ENCODE measurements around the gene TGFBR3L.

The TGFBR3L gene

GRCh38 chr19:7914598-7915045 lies at the start of gene TGFBR3L:
Gene TGFBR3L (plus strand): TSS chr19:7914830.
- no peak for DNase-seq

- DNase-seq, result peak in 1 of 2 donors; percentile 34
Measured at GRCh38 chr19:7865262-7865911, 49.2 kb upstream of the TGFBR3L start.

DNA sequence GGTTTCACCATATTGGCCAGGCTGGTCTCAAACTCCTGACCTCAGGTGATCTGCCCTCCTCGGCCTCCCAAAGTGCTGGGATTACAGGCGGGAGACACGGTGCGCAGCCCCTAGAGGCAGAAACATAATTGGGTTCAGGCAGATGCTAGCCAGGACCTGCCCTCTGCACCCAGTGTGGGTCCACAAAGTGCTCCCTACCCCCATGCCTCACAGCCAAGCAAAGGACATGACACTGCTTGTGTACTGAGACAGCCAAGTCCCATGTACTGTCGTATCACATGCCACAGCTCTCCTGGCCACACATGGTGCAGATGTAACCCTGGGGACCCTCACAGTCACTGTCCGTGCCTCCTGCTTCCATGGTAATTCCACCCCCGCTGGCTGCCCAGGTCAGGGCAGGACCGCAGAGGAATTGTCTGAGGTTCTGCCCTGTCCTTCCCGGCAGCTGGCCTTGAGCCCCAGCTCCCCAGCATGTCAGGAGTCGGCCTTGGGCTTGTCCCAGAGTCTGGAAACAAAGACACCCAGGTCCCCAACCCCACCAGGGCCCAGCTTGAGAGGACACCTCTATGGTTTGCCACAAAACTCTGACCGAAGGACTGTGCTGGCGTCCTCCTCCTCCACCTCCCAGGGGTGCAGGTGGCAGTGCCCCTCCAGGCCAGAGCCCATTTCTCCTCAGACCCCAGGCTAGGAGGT lies 48.1 kb upstream of the TGFBR3L start:
- DNase-seq, result no peak

DNA sequence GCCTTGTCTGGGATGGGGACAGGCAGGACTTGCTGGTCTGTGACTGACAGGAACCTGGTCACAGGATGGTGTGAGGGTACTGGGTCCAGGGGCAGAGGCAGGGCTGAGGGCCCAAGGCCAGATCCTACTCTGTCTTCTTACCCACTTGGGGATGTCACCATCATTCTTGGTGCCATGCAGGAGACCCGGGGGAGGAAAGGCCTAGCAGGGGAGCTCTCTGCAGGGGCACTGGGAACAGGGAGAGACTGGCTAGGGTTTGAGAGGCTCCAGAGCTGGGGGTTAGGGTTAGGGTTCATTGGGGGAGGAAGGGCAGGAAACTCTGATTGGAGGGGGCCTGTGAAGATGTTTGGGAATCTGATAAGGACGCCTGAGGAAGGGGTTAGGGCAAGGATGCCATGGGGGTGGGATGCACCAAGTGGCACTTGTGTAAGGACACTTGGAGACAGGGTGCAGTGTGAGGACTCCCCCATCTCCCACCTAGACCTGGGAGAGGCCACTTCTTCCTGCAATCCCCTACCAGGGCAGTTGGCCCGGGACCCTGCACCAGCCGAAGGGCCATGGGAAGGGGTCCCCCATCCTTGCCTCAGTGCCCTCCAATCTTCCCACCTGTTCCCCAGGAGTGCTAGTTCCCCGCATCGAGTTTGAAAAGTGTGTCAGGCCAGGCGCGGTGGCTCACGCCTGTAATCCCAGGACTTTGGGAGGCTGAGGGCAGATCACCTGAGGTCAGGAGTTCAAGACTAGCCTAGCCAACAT lies 47.4 kb upstream of the TGFBR3L start:
- no peak for DNase-seq

GRCh38 chr19:7868326-7868670 lies 46.3 kb upstream of the TGFBR3L start:
- DNase-seq, result no peak

DNA sequence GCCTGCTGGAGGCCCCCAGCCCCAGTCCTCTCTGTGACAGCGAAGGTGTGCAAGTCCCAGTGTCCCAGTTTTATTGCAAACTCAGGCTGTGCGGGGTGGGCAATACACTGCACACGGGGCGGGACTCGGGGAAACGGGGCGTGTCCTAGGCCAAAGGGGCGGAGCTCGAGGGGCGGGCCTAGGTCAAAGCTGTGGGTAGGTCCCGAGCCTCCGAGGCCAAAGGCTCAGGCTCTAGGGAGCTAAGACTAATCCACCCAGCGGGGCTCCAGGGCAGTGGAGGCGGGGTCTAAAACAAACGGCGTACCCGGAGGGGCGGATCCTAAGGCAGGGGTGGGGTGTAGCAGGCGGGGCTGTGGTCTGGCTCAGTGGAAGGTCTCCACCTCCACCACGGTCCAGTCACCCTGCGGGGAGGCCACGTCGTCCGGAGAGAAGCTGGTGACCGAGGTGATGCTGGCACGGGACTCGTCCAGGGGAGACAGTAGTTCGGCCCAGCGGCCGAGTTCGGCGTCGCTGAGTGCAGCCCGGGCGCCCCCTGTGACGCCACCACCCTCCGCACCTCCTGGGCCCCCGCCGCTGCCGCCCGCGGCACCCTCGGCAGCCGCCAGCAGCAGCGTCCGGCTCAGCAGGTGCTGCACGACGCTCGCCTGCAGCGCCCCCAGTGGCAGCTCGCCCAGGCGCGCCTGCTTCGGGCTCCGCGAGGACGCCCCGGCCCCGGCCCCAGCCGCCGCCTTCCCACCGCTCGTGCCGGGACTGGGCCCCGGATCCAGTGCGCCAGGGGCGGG lies 45.8 kb upstream of the TGFBR3L start:
- DNase-seq, result peak; percentile 86 to 89

GRCh38 chr19:7869453-7869909 lies 45.1 kb upstream of the TGFBR3L start:
- DNase-seq, result peak; percentile 76 to 86

DNA sequence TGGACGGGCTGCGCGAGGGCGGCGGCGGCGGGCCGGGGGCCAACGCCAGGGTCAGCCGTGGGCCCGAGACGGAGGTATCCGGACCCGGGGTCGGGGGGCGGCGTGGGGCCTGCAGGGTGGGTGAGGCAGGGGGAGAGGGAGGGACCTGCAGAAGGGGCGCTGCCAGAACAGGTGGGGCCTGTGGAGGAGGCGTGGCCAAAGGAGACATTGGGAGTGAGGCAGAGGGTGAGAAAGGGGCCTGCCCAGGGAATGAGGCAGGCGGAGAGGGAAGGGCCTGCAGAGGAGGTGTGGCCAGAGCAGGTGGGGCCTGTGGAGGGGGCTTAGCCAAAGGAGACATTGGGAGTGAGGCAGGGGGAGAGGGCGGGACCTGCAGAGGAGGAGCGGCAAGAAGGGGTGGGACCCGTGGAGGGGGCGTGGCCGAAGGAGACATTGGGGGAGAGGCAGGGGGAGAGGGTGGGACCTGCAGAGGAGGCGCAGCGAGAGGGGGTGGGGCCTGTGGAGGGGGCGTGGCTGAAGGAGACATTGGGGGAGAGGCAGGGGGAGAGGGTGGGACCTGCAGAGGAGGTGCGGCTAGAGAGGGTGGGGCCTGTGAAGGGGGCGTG lies 44.6 kb upstream of the TGFBR3L start:
- DNase-seq, result peak; percentile 66 to 71

- peak; percentile 63 to 64 for DNase-seq
Measured at GRCh38 chr19:7870571-7871436, 43.8 kb upstream of the TGFBR3L start.

DNA sequence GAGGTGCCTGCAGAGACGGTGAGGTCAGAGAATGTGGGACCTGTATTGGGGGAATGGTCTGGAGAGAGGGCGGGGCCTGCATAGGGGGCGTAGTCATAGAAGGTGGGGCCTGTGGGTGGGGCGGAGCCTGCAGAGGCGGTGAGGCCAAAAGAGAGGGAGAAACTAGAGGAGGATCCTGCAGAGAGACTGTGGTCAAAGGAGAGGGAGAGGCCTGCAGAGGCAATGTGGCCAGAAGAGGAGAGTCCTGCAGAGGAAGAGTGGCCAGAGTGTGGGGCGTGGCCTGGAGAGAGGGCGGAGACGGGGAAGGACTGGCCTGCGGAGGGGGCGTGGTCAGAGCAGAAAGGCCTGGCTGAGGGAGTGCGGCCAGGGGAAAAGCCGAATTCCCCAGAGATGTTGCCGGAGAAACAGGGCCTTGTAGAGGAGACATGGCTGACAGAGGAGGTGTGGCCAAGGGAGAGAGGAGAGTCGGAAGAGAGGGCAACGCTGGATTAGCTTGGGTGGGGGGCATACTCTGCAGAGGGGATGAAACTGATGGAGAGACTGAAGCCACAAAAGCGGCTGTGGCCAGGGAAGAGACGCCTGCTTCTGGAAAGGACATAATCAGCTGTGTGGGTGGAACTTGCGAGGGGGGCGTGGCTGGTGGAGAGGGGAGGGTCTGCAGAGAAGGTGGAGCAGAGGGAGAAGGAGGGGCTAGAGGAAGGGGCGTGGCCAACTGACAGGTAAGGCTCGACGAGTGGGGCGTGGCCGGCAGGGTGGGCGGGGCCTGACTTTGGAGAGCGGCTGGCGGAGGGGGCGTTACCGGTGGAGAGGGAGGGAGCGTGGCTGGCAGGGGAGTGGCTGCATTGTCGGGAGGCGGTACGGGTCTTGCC lies 43.0 kb upstream of the TGFBR3L start:
- peak; percentile 89 to 90 for DNase-seq

- DNase-seq, result no peak
Measured at GRCh38 chr19:7872306-7873204, 42.1 kb upstream of the TGFBR3L start.

DNA sequence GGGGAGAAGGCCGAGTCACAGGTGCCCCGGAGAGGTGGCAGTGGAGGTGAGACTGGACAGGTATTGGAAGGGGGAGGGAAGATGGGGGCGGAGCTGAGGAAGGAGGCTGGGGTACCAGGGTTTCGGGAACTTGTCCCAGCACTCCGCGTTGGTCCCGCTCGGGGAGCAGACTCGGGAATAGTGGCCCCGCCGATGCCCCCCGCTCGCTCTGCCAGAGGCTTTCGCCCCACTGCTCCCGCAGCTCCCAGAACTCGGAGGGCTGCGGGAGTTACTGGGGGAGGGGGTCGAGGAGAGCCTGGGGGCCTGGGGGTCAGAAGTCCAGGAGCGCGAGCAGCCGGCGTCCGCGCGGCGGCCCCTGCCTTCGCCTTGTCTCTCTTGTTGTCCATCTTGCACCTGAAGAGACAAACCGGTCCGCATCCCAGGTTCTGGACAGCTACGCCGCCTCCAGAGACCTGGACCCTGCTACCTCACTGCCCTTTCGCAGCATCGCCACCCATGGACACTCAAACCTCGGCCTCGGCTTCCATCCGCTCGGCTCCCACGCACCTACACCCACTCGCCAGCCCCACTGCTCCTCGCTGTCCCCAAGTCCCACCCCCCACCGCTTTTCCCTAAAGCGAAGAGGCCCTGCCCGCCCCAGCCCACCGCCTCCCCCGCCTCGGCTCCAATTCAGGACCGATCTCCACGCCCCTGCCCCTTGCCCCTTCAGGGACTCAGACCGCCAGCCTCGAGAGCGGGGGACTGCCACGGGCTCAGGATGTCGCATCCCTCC lies 41.1 kb upstream of the TGFBR3L start:
- no peak for DNase-seq

DNA sequence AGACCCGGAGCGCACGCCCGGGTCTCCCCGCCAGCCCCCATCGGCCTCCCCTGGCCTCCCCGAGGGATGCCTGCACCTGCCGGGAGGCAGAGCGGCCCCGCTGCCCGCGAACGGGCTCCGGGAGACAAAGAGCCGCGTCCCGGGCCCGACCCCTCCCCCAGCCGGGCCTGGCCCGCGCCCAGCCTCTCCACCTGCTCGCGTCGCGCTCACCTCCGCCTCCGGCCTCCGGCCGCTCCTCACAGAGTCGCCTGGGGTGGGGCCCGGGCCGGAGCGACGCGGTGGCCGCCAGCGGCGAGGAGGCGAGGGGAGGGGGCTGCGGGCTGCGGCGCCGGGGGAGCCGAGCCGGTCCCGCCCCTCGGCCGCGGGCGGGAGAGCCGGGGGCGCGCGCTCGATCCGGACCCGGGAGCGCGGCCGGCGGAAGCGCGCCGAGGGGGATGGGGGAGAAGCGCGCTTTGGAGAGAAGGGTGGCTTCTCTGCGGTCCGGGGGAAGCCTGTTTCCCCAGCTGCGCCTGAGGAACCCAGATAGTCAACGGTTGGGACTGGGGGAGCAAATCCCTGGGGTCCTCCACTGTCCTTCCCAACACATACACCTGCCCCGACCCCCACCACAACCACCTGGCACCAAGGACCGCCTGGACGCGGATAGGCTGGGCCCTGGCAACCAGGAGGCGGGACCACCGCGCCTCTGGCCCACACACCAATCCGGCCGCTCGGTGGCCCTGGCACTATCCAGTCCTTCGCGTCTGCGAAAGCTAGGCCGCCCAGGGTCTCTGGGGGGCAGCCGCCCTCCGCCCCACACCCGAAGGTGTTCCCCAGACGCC lies 40.3 kb upstream of the TGFBR3L start, which contains the start of gene PRR36:
PRR36 (minus strand) TSS at position 315 of the 821 bp plus-strand sequence. CDS start 701 bp downstream, outside the sequence.
- no peak for DNase-seq

GRCh38 chr19:7874897-7875273 lies 39.7 kb upstream of the TGFBR3L start:
- no peak for DNase-seq

DNA sequence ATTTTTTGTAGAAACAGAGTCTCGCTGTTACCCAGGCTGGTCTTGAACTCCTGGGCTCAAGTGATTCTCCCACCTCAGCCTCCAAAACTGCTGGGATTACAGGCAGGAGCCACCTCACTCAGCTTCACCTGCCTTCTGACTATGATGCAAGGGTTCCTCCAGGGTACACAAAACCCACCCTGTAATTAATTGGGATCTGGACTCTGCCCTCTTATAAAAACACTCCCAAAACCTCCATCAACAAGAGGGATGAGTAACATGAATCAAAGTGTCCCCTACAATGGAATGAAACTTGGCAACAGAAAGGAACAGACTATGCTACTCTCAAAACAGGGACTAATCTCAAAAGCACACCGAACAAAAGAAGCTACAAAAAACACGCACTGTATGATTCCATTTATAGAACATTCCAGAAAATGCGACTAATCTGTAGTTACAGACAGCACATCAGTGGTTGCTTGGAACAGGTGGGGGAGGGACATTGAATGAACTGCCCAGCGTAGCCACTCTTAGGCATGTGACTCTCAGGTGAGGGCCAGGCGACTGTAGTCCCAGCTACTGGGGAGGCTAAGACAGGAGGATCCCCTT lies 37.3 kb upstream of the TGFBR3L start:
- no peak for DNase-seq

DNA sequence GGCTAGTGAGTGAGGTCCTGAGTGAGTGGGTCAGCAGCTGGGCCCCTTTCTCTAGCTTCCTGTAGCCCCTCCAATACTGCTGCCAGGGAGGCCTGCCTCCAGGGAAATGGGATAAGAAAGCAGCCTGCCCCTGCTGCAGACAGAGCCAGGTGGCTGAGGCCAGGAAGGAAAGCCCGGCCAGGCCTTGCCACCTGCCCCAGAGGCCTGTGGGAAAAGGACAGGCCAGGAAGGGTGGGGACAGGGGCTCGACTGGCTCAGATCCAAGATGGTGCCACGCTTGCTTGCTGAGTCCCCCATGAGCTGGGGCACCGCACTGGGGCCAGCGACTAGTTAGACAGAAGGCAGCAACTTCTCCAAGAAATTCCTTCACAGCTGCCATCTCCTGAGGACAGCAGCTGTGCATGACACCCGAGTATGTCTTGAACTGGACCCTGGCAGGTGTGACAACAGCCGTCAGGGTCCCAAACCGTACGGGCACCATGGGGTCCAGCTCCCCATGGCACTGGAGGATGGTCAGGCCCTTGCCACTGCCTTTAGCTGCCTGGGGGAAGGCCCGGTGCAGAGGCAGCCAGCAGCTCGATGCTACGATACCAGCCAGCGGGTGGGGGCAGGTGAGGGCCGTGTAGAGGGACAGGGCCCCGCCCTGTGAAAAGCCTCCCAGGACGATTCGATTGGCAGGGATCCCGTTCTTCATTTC lies 35.4 kb upstream of the TGFBR3L start:
- no peak for DNase-seq

DNA sequence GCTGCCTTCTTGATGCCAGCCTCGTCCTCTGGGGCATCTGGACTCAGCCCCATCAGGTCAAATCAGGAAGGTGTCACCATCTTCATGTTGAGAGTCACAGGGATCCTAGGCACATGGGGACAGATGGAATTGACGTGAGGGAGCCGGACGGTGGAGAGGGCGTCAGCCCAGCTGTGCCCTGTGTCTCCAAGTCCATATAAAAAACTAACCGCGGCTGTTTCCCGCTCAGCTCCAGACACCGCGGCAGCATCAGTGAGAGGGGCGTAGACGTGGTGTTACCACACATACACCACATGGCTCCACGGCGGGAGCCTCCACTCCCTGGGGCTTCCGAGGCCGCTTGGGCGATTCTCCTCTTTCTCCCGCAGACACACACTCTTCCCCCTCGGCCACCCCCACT lies 34.8 kb upstream of the TGFBR3L start:
- DNase-seq, result no peak

Data from CD4-positive, alpha-beta T cell treated with Interferon alpha-2 for 1 hour (primary cell).